ENCODE results near the gene RSPRY1.

- TF ChIP-seq, protein P1, sequence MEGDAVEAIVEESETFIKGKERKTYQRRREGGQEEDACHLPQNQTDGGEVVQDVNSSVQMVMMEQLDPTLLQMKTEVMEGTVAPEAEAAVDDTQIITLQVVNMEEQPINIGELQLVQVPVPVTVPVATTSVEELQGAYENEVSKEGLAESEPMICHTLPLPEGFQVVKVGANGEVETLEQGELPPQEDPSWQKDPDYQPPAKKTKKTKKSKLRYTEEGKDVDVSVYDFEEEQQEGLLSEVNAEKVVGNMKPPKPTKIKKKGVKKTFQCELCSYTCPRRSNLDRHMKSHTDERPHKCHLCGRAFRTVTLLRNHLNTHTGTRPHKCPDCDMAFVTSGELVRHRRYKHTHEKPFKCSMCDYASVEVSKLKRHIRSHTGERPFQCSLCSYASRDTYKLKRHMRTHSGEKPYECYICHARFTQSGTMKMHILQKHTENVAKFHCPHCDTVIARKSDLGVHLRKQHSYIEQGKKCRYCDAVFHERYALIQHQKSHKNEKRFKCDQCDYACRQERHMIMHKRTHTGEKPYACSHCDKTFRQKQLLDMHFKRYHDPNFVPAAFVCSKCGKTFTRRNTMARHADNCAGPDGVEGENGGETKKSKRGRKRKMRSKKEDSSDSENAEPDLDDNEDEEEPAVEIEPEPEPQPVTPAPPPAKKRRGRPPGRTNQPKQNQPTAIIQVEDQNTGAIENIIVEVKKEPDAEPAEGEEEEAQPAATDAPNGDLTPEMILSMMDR (IDR thresholded peaks at IDR 0.05) = no peak
- TF ChIP-seq POLR2A (IDR thresholded peaks at IDR 0.05) = no peak
Measured at GRCh38 chr16:57253466-57253865, 67.3 kb downstream of the RSPRY1 start.

All from adrenal gland (tissue), 5 donors.